Measurements from ENCODE around the gene AGAP1.

The AGAP1 gene

DNA sequence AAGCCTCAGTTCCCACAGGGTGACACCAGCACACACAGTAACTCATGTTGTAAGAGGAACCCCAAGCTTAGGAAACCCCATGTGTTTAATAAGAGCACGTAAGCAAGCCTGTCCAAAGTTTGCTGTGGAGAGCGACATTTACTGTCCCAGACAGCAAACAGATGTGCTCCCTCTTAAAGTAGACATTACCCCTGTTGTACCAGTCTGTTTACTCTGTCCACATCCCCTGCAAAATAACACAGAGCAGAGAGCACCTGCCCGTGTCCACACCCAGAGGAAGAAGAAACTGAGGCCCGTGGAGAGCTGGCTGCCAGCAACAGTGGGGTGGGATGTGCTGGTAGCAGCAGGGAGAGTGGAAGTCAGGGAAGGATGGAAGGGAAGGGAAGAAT is 430.8 kb downstream of the AGAP1 start:
- TF ChIP-seq, protein P1, sequence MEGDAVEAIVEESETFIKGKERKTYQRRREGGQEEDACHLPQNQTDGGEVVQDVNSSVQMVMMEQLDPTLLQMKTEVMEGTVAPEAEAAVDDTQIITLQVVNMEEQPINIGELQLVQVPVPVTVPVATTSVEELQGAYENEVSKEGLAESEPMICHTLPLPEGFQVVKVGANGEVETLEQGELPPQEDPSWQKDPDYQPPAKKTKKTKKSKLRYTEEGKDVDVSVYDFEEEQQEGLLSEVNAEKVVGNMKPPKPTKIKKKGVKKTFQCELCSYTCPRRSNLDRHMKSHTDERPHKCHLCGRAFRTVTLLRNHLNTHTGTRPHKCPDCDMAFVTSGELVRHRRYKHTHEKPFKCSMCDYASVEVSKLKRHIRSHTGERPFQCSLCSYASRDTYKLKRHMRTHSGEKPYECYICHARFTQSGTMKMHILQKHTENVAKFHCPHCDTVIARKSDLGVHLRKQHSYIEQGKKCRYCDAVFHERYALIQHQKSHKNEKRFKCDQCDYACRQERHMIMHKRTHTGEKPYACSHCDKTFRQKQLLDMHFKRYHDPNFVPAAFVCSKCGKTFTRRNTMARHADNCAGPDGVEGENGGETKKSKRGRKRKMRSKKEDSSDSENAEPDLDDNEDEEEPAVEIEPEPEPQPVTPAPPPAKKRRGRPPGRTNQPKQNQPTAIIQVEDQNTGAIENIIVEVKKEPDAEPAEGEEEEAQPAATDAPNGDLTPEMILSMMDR (IDR thresholded peaks at IDR 0.05), result no peak

DNA sequence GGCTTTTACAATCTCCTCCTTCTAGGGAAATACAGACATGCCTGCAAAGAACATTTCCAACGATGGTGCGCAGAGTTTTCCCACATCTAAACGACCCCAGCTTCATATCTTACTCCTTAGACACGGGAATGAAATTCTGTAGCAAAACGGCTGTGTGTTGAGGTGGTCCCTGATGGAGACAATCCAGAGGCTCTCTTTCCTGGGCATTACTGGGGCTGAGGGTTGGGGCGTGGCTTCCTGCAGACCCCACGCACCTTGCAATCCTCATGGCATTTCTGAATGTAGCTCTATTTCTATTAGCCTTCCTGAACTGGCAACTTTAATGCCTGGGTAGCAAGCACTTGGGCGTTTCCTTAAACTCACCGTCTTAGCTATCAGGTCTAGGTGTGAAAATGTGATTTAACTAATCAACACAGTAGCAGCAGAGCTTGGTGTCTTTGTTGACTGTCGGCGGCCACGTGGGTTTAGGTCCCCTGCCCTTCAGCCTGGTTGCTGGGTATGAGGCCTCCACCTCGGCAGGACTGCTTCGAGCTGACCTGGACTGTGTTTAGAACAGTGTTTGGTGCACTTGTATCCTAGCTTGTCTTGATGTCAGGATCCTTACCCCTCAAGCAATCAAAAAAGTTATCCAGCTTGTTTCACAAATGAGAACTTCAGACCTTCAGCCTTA is 431.5 kb downstream of the AGAP1 start:
- TF ChIP-seq, protein P1 (IDR thresholded peaks at IDR 0.05), result no peak

DNA sequence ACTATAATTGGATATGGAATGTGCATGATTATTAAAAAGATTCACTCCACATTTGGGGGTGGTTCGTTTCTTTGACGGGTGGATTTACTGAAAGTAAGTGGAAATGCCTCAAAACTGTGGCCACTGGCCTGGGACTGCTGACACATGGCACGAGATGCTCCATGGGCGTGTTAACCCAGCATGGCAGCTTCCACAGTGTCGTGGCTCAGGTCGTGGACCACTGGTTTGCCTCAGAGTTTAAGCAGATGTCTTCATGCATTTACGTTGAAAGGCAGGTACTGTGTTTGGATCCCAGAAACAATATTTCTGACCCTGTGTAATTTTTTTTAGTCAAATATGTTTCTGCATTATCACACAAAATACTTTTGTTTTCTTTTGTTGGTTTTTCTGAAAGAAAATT is 432.4 kb downstream of the AGAP1 start:
- TF ChIP-seq, protein P1 (IDR thresholded peaks at IDR 0.05), result no peak

GRCh38 chr2:235928751-235929370 is 435.0 kb downstream of the AGAP1 start:
- TF ChIP-seq, protein P1 (IDR thresholded peaks at IDR 0.05), result no peak

- TF ChIP-seq, protein P1 (IDR thresholded peaks at IDR 0.05), result no peak
Observed at GRCh38 chr2:235930701-235931100, 436.9 kb downstream of the AGAP1 start.

DNA sequence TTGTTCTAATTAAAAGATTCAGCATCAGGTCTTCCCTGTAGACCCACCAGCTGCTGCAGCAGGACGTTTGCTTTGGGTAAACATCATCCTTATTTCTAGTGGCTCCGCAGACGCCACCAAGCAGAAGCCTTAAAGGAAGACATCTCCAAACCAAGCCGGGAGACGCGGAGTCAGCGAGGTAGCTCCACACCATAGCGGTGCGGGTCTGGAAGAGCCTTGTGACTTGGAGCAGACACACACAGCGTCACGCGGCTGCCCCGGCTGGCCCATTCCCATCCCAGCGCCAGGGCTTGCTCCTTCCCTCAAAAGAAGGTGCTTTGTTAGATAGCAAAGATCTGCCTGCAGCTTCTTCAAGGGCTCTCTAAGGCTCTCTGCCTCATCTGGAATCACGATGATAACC is 437.8 kb downstream of the AGAP1 start:
- TF ChIP-seq, protein P1 (IDR thresholded peaks at IDR 0.05), result no peak

GRCh38 chr2:235934059-235934773 is 440.4 kb downstream of the AGAP1 start:
- TF ChIP-seq, protein P1 (IDR thresholded peaks at IDR 0.05), result no peak

Data from LNCAP (cell line).